Measurements from ENCODE around the gene CARD14.
"Not testable (repeated sequence)": the region's sequence is repeated elsewhere in the genome, so short reads cannot be mapped to it uniquely, and the experiment has no call there.

The CARD14 gene

DNA sequence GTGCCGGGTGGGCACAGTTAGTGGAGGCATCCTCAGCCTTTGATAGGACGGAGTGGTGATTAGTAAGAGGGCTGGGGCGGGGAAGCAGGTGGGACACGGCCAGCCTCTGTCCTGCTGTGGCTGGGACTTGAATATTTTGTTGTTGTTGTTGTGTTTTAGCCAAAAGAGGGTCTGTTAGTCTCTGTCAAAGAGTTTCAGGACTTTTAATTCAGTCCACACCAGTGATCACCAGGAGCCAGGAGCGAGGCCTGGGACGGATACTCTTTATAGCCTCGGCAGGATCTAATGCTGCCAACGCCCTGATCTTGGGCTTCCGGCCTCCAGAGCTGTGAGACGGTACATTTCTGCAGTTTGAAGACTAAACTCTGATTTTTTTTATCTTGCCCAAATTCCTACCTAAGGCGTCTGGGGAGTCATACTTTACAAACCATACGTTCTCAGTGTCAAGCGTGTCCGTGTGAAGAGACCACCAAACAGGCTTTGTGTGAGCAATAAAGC is 87.9 kb downstream of the CARD14 start:
- DNase-seq, result no peak

DNA sequence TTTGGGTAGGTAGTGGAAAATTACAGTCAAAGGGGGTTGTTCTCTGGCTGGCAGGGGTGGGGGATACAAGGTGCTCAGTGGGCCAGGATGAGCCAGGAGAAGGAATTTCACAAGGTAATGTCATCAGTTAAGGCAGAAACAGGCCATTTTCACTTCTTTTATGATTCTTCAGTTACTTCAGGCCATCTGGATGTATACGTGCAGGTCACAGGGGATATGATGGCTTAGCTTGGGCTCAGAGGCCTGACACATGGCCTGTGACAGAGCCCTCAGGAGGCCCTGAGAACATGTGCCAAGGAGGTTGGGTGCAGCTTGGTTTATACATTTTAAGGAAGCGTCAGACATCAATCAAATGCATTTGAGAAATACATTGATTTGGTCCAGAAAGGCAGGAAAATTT is 88.5 kb downstream of the CARD14 start:
- DNase-seq, result not testable (repeated sequence)
